NCI-H146 treated with DMSO at 0.1 percent for 48 hours (cell line): ENCODE measurements around the gene KCNH3.
"Not testable (repeated sequence)": the region's sequence is repeated elsewhere in the genome, so short reads cannot be mapped to it uniquely, and the experiment has no call there.

ENCODE experiments used
- DNase-seq: peaks from one replicate; lab custom pipeline; 2025; ENCODE audit not compliant: unreplicated experiment; lab: John Stamatoyannopoulos, UW

Gene KCNH3

DNA sequence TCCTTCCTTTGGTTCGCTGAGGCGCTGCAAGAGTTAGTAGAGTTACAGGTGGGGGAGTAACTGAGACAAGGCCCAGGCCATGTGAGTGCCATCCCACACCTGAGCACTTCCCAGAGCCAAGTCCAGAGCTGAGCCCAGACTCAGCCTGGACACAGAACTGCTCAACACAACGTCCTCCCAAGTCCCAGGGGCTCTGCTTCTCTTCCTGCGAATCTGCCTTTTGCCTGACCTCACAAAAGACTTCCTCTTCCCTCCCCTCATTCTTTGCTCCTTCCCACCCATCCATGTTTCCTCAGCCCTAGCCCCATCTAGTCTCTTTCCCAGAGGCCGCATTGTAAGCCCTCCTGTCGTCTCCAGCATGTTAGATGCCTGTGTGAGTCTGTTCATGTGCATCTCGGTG, 45.8 kb downstream of the KCNH3 start:
- DNase-seq: no peak

DNA sequence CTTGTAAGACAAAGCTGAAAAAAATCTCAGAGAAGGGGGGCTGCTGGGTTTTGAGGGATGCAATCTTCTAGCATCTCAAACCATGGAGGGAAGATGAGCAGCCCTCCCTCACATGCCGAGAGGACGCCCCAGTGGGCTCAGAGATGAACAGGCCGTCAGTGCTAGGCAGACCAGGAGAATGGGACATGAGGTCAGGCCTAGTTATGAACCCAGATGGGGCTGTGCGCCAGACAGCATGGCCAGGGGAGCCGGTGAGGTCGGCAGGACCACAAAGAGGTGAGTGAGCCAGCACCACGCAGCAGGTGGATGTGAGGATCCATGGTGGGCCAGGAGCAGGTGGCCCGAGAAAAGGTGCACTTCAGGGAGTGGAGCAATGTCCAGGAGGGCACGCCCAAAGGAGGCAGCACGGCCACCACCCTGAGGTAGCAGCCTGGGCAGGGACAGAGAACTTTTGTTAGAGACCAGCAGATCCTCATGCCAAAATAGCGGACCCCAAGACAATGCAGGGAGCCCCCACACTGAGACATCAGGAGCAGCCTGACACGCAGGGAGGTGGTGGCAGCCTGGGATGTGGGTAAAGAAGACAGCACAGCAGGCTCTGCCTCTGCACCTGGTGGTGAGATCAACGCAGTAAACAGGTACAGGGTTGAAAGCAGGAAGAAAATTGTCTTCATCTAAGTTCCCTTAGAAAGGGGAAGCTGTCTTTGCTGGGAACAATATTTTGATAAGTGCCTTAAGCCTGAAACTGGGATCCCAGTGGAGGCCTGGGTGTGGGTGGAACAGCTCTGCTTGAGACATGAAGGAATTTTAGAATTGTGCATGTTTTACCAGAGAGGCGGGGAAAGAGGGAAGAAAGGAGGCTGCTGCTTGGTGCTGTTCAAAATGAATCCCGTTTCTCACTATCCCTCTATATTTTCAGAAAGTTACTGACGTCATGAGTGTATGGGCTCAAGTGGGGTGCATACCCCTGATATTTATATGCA, 46.9 kb downstream of the KCNH3 start:
- DNase-seq: peak; percentile 29

DNA sequence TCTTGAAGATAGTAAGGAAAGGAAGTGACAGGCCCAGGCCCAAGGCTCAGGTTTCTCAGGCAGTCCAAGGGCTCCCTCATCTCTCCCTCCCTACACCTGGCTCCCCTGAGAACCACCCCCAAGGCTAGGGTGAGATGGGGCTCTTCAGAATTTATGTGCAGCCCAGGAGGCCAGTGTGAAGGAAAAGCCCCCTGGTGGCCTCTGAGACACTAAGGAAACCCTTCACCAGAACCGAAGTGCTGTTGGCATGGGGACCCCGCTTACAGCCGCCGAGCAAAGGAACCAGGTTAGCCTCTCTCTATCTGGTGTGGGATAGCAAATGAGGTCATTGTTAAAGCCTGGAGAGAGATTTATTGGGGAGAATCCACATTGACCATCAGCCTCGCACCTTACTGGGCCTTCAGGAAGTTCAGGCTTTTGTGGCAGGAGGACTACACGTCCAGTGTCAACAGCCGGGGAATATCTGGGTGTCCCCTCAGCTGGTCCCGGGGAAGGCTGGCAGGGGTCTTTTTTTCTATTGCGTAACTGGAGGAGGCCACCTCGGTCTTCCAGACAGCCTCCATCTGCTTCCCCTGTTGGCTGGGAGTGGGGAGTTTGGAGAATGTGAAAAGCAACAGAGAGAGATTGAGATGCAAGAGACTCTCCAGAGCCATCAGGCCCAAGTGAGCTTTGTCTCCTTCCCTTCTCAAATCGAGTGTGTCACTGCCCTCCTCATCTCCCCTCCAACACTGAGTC, 48.5 kb downstream of the KCNH3 start:
- no peak for DNase-seq

DNA sequence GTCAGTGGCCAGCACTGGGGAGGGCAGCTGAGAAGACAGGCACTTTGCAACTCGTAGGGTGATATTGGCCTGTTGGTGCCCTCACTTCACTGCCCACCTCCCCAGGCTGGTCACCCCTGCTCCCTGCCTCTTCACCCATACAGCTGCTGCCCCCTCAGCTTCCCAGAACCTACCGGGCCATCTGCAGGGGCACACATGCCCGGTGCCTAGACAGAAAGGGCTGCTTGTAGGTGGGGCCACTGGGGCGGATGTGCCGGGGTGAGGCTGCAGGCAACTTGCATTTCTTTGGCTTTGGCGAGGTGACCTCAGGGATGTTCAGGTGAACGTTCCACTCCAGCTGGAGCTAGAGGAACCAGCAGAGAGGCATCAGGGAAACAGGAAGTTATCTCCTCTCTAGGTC, 49.5 kb downstream of the KCNH3 start:
- DNase-seq: no peak

DNA sequence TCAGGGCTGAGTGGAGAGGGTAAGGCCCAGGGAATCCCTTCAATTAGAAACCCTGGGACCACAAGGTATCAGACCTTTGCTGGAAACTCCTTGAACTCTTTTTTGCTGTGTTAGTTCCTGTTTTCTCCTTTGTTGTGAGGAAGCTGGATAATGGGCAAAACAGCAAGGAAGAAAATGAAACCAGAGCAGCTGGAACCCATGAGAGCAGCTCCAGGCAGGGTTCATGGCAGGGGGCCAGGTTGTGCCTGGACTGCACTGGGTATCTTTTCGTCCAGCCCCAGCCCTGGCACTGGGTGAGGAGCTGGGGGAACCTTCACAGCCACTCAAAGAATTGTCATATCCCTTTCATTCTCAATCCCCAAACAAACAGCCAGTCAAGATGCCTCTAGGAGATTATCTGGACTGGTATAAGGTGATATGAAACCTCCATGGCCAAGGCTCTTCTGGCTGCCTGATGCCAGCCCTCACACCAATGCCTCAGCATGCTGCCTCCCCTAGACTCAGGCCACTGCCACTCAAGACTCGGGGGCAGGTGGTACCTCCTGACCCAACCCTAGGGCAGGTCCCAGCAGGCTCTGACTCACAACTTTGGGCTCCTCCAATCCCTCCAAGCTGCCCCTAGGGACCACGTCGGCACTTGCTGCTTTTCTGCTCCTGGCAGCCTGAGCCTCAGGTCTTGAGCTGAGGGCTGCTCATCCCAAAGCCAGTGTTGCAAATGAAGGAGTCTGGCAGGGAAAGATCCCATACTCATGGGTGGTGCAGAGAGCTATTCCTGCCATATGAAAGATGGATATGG, 50.1 kb downstream of the KCNH3 start:
- DNase-seq: no peak

DNA sequence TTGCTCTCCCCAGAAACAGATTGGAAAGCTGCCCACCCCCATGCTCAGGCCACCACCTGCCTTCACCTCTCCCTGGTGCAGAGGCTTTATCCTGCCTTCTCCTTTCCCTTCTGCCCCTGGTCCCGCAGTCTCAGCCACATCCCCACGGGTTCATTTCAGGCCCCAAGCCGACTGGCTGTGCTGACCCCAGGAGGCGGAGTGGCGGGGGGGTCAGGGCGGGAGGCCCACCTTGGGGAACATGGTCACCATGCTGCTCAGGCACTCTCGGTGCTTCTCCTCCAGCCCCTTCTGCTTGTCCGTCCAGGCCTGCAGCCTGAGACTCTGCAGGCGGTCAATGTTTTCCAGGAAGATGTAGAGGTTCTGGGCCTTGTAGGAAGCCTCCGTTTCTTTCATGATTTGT, 59.7 kb downstream of the KCNH3 start:
- DNase-seq: no peak

DNA sequence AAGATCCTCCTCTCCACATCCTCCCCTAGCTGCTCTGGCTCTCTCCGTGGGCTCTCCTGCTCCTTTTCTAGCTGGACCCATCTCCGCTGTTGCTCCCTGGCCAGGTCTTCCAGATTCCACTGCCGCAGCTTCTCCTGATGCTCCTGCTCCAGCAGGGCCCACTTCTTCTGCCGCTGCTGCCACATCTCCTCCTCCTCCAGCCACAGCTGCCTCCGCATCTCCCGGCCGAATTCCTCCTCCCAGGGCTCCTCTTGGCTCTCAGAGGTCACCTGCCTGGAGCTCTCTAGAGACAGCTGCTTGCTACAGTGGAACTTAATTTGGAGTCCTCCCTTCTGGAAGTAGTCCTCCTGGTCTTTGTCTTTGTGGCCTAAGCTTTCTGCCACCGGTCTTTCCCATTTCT, 61.1 kb downstream of the KCNH3 start:
- DNase-seq: no peak

DNA sequence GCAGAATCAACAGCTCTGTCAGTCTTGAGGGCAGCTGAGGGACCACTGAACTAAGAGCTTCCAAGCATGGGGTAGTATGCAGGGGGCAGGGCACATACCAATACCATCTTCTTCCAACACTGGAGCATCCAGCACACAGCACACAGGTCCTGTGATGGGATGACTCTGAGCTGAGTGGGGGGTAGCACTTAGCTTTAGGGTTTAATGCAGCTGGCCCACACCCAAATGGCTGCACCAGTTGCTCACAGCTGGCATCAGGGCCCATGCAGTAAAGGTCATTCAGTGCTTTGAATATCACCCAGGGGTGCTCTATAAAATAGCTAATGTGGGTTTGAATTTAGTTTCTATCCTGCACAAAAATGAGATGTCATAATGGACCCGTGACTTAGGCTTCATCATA, 64.9 kb downstream of the KCNH3 start:
- no peak for DNase-seq

DNA sequence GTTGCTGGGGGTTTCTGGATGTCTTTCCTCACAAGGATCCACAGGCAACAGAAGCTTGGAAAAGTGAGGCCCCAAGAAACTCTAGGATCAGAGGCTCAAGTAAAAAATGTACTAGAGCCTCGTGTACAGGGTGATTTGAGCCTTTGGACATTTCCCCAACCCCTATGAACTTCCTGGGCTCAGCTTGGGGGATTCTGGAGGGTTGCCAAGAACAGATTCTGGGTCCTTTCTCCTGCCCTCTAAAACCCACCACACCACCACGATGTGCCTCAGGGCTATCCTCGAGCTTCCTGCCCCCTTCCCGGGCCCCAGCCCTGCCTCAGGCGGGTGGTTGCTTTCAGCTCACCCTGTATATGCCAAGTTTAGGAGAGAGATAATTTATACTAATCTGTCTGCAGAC, 66.0 kb downstream of the KCNH3 start:
- no peak for DNase-seq

DNA sequence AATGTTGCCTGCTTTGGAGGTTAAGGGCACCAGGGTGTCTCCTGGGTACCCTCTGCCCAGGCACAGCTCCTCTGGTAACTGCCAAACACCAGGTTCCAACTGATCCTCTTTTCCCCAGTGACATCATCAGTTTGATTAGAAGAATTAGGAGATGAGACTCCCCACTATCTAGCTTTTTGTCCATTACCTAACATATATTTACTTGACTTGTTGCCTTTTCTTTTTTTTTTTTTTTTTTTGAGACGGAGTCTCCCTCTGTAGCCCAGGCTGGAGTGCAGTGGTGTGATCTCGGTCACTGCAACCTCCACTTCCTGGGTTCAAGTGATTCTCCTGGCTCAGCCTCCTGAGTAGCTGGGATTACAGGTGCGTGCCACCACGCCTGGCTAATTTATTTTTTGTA, 66.7 kb downstream of the KCNH3 start, which contains the start of gene FAM186B:
Gene FAM186B (minus strand): TSS at position 101 of the 400 bp plus-strand sequence. CDS start 162 bp downstream, outside the sequence.
- not testable (repeated sequence) for DNase-seq
